H1 (cell line): ENCODE data around the gene MESD.

Experiments used
- CBX8 ChIP-seq: fragments of 300-800, 300-1000 bp; sonication (generic); IDR thresholded peaks from 2 replicates; pipeline ENCODE4 v1.7.1; 2016; ENCODE audit warnings: low read depth, low read length, borderline replicate concordance
- CREB1 ChIP-seq: IDR thresholded peaks from 2 replicates; pipeline ENCODE4 v1.6.1; 2012; ENCODE audit warnings: inconsistent platforms
- CTCF ChIP-seq, 3 experiments: IDR thresholded peaks; 1 replicate in 2 of 3; 2 replicates in 1 of 3; pipeline versions ENCODE4 v1.5.1 to v1.6.1; 2011; ENCODE audit warnings: low read length in 3 of 3, mild to moderate bottlenecking in 3 of 3, inconsistent platforms in 2 of 3, low read depth in 1 of 3, moderate library complexity in 1 of 3; ENCODE audit not compliant: insufficient read depth in 1 of 3; ENCODE audit errors: control extremely low read depth in 1 of 3
- EGR1 ChIP-seq: IDR thresholded peaks from 2 replicates; pipeline ENCODE4 v1.6.1; 2011; ENCODE audit warnings: low read depth, low read length, borderline replicate concordance
- EP300 ChIP-seq, 2 experiments: IDR thresholded peaks; 1 replicate in 1 of 2; 2 replicates in 1 of 2; pipeline ENCODE4 v1.6.1; 2011 to 2012; ENCODE audit warnings: low read depth in 2 of 2, low read length in 2 of 2, mild to moderate bottlenecking in 2 of 2, borderline replicate concordance in 1 of 2, inconsistent platforms in 1 of 2, moderate library complexity in 1 of 2
- EZH2 ChIP-seq: fragments of 200-600 bp; sonication (generic); IDR thresholded peaks from 2 replicates; pipeline ENCODE4 v1.7.1; 2012; ENCODE audit warnings: low read depth, mild to moderate bottlenecking, moderate library complexity, low read length, inconsistent platforms; ENCODE audit not compliant: severe bottlenecking
- JUND ChIP-seq: IDR thresholded peaks from 2 replicates; pipeline ENCODE4 v1.6.1; 2011; ENCODE audit warnings: mild to moderate bottlenecking, improper control_type of control experiment, low read length
- NANOG ChIP-seq: IDR thresholded peaks from 2 replicates; pipeline ENCODE4 v1.6.1; 2011; ENCODE audit warnings: low read length, low read depth, mild to moderate bottlenecking, inconsistent platforms; ENCODE audit not compliant: insufficient read depth, poor library complexity, severe bottlenecking
- PHF8 ChIP-seq: fragments of 200-600 bp; sonication (generic); conservative IDR thresholded peaks from 2 replicates; pipeline ENCODE4 v1.7.1; 2012; ENCODE audit warnings: low read depth, mild to moderate bottlenecking, inconsistent platforms, low read length, moderate library complexity
- POLR2A ChIP-seq, 2 experiments: IDR thresholded peaks; 1 replicate in 1 of 2; 2 replicates in 1 of 2; pipeline ENCODE4 v1.6.1; 2011; ENCODE audit warnings: low read depth in 2 of 2, low read length in 2 of 2, mild to moderate bottlenecking in 2 of 2; ENCODE audit errors: control extremely low read depth in 1 of 2
- RFX5 ChIP-seq: IDR thresholded peaks from 2 replicates; pipeline ENCODE4 v1.6.1; 2011; ENCODE audit warnings: low read depth, low read length, improper control_type of control experiment, borderline replicate concordance
- YY1 ChIP-seq: IDR thresholded peaks from 2 replicates; pipeline ENCODE4 v1.6.1; 2011; ENCODE audit warnings: low read depth, mild to moderate bottlenecking, low read length
- ZNF274 ChIP-seq: IDR thresholded peaks from 2 replicates; pipeline ENCODE4 v1.7.0; 2012; ENCODE audit warnings: low read length, borderline replicate concordance; ENCODE audit errors: extremely low read depth

GRCh38 chr15:80950291-80951078 is 39.1 kb downstream of the MESD start:
- no peak for TF ChIP-seq EGR1
- no peak for TF ChIP-seq CTCF (IDR thresholded peaks at IDR 0.05; ENCODE audit: control extremely low read depth in 1 of 3, insufficient read depth in 1 of 3, low read depth in 1 of 3, low read length in 3 of 3)
- no peak for TF ChIP-seq RFX5
- TF ChIP-seq EP300 (IDR thresholded peaks at IDR 0.05; ENCODE audit: borderline replicate concordance in 1 of 2, low read depth in 2 of 2, low read length in 2 of 2): no peak
- no peak for TF ChIP-seq YY1
- TF ChIP-seq POLR2A (IDR thresholded peaks at IDR 0.05; ENCODE audit: control extremely low read depth in 1 of 2, low read depth in 2 of 2, low read length in 2 of 2): no peak
- no peak for TF ChIP-seq ZNF274
- TF ChIP-seq EZH2: no peak
- no peak for TF ChIP-seq CREB1
- no peak for TF ChIP-seq JUND
- TF ChIP-seq CBX8: no peak
- TF ChIP-seq PHF8: no peak
- TF ChIP-seq NANOG: no peak
